Endothelial cell (in vitro differentiated cells): ENCODE data around the gene CACNB2. TPM values are rescaled to one million over a fixed set of nuclear protein-coding genes. Genes with fewer than 3 reads are reported as not detected.

Experiments used
- DNase-seq: peaks from one replicate; pipeline ENCODE4 v3.0.0; 2021; ENCODE audit warnings: low spot score
- H3K27ac Mint-ChIP-seq: one replicate; pipeline ENCODE4 v1.8.0; 2021; ENCODE audit warnings: mixed read lengths, inconsistent platforms; ENCODE audit not compliant: unreplicated experiment
- H3K27me3 Mint-ChIP-seq: one replicate; pipeline ENCODE4 v1.8.0; 2021; ENCODE audit warnings: mild to moderate bottlenecking, moderate library complexity, mixed read lengths, inconsistent platforms; ENCODE audit not compliant: unreplicated experiment
- H3K36me3 Mint-ChIP-seq: one replicate; pipeline ENCODE4 v1.8.0; 2021; ENCODE audit warnings: mild to moderate bottlenecking, low read depth, mixed read lengths, inconsistent platforms; ENCODE audit not compliant: unreplicated experiment
- H3K4me1 Mint-ChIP-seq: one replicate; pipeline ENCODE4 v1.8.0; 2021; ENCODE audit warnings: mild to moderate bottlenecking, mixed read lengths, inconsistent platforms; ENCODE audit not compliant: unreplicated experiment
- H3K4me3 Mint-ChIP-seq: one replicate; pipeline ENCODE4 v1.8.0; 2021; ENCODE audit warnings: mild to moderate bottlenecking, mixed read lengths, inconsistent platforms; ENCODE audit not compliant: unreplicated experiment
- H3K9me3 Mint-ChIP-seq: one replicate; pipeline ENCODE4 v1.8.0; 2021; ENCODE audit warnings: mixed read lengths, inconsistent platforms; ENCODE audit not compliant: unreplicated experiment
- CTCF ChIP-seq: fragments of 200-600 bp; sonication (generic); IDR thresholded peaks from one replicate; pipeline ENCODE4 v1.5.0; 2021; ENCODE audit warnings: antibody characterized with exemption; ENCODE audit not compliant: unreplicated experiment
- total RNA-seq: library from RNA; stranded (reverse); fragmentation: NEBNext Ultra II Directional; extraction: Animal tissue kit (Norgen Biotek cat#: 25700); gene quantifications from one replicate; pipeline ENCODE4 v1.2.1, GENCODE V29; 2021; ENCODE audit not compliant: unreplicated experiment

The CACNB2 gene
- total RNA-seq, 1 donor from 2014 or later: 1.5 TPM

- Mint-ChIP-seq H3K27ac (peak overlapping the region; percentile 48), H3K27me3 (no peaks in the 10 kb centered on the region), H3K4me3 (no peak overlapping the region), H3K4me1 (no peaks in the 10 kb centered on the region), H3K36me3 (no peaks in the 10 kb centered on the region), H3K9me3 (no peaks in the 10 kb centered on the region)
- TF ChIP-seq CTCF: no peak
- DNase-seq: no peak
These were observed 405.5 kb downstream of the CACNB2 start for GRCh38 chr10:18545621-18546305.

GRCh38 chr10:18549105-18549504 lies 408.9 kb downstream of the CACNB2 start:
- Mint-ChIP-seq H3K36me3 (no peaks in the 10 kb centered on the region), H3K9me3 (no peaks in the 10 kb centered on the region), H3K4me1 (no peaks in the 10 kb centered on the region), H3K4me3 (no peak overlapping the region), H3K27me3 (no peaks in the 10 kb centered on the region), H3K27ac (no peak overlapping the region)
- no peak for TF ChIP-seq CTCF
- DNase-seq: no peak

GRCh38 chr10:18551473-18551872 lies 411.2 kb downstream of the CACNB2 start:
- no peak for DNase-seq
- no peaks in the 10 kb centered on the region for H3K9me3 Mint-ChIP-seq
- H3K4me1 Mint-ChIP-seq: no peaks in the 10 kb centered on the region
- H3K27ac Mint-ChIP-seq: no peak overlapping the region
- no peaks in the 10 kb centered on the region for H3K27me3 Mint-ChIP-seq
- no peak overlapping the region for H3K4me3 Mint-ChIP-seq
- TF ChIP-seq CTCF: no peak
- H3K36me3 Mint-ChIP-seq: no peaks in the 10 kb centered on the region

GRCh38 chr10:18554479-18554878 lies 414.3 kb downstream of the CACNB2 start:
- DNase-seq: no peak
- no peak overlapping the region for H3K4me3 Mint-ChIP-seq

More at GRCh38 chr10:18554479-18554878, 414.3 kb downstream of the CACNB2 start:
- TF ChIP-seq CTCF: no peak
- Mint-ChIP-seq H3K4me1 (no peaks in the 10 kb centered on the region), H3K36me3 (no peaks in the 10 kb centered on the region), H3K9me3 (no peaks in the 10 kb centered on the region), H3K27me3 (no peaks in the 10 kb centered on the region), H3K27ac (no peak overlapping the region)
